Keratinocyte (primary cell): ENCODE measurements around the gene HMGCLL1. TPM values are rescaled to one million over a fixed set of nuclear protein-coding genes. Genes with fewer than 3 reads are reported as not detected.

Source experiments
- DNase-seq: peaks from one replicate; pipeline ENCODE4 v3.0.0-alpha.2; 2011; ENCODE audit warnings: low read depth, missing footprints, low spot score
- FAIRE-seq: peaks from 2 replicates; lab custom pipeline; 2011; peaks lifted over from hg19 to GRCh38; lab: Jason Lieb, UNC
- H2AFZ ChIP-seq: 2 replicates; pipeline ENCODE4 v1.6.0; 2012; ENCODE audit warnings: low read length, control low read depth, inconsistent platforms; ENCODE audit not compliant: control insufficient read depth
- H3K27ac ChIP-seq: 2 replicates; pipeline ENCODE4 v1.5.1; 2011; ENCODE audit warnings: low read length; ENCODE audit not compliant: control insufficient read depth, insufficient read depth
- H3K27me3 ChIP-seq: 3 replicates; pipeline ENCODE4 v1.6.0; 2011; ENCODE audit warnings: low read length; ENCODE audit not compliant: control insufficient read depth, insufficient read depth; ENCODE audit errors: extremely low read depth
- H3K36me3 ChIP-seq, 2 experiments: 2 replicates in 1 of 2; 3 replicates in 1 of 2; pipeline ENCODE4 v1.5.1; 2011; ENCODE audit warnings: low read length in 2 of 2, mild to moderate bottlenecking in 1 of 2; ENCODE audit not compliant: control insufficient read depth in 2 of 2, insufficient read depth in 2 of 2; ENCODE audit errors: extremely low read depth in 1 of 2
- H3K4me1 ChIP-seq: 3 replicates; pipeline ENCODE4 v1.5.1; 2011; ENCODE audit warnings: low read length; ENCODE audit not compliant: control insufficient read depth, insufficient read depth; ENCODE audit errors: extremely low read depth
- H3K4me2 ChIP-seq: 3 replicates; pipeline ENCODE4 v1.6.0; 2011; ENCODE audit warnings: low read depth, low read length; ENCODE audit not compliant: control insufficient read depth, insufficient read depth; ENCODE audit errors: extremely low read depth
- H3K4me3 ChIP-seq, 3 experiments: fragments of 200-600 bp in 1 of 3; sonication (generic) in 1 of 3; 2 replicates in 2 of 3; 3 replicates in 1 of 3; pipeline ENCODE4 v1.5.1; 2011 to 2016; ENCODE audit warnings: low read length in 3 of 3, mild to moderate bottlenecking in 3 of 3, control low read depth in 2 of 3, inconsistent platforms in 1 of 3, low read depth in 1 of 3, mixed read lengths in 1 of 3, mixed run types in 1 of 3, moderate library complexity in 1 of 3; ENCODE audit not compliant: control insufficient read depth in 2 of 3, insufficient read depth in 2 of 3; ENCODE audit errors: extremely low read depth in 1 of 3
- H3K79me2 ChIP-seq: 2 replicates; pipeline ENCODE4 v1.6.0; 2012; ENCODE audit warnings: low read length; ENCODE audit not compliant: control insufficient read depth, insufficient read depth
- H3K9ac ChIP-seq: 3 replicates; pipeline ENCODE4 v1.6.0; 2011; ENCODE audit warnings: low read length; ENCODE audit not compliant: control insufficient read depth, insufficient read depth; ENCODE audit errors: extremely low read depth
- H3K9me1 ChIP-seq: 3 replicates; pipeline ENCODE4 v1.6.0; 2011; ENCODE audit warnings: low read length; ENCODE audit not compliant: control insufficient read depth, insufficient read depth; ENCODE audit errors: extremely low read depth
- H3K9me3 ChIP-seq: 2 replicates; pipeline ENCODE4 v1.5.1; 2012; ENCODE audit warnings: low read depth, low read length; ENCODE audit not compliant: control insufficient read depth
- H4K20me1 ChIP-seq: 3 replicates; pipeline ENCODE4 v1.6.0; 2011; ENCODE audit warnings: low read length; ENCODE audit not compliant: control insufficient read depth, insufficient read depth; ENCODE audit errors: extremely low read depth
- CTCF ChIP-seq, 3 experiments: IDR thresholded peaks in 1 of 3; conservative IDR thresholded peaks in 1 of 3; optimal IDR thresholded peaks in 1 of 3; 2 replicates in 2 of 3; 3 replicates in 1 of 3; pipeline versions ENCODE3 to v1.5.1; 2011; ENCODE audit warnings: low read length in 3 of 3, mild to moderate bottlenecking in 3 of 3, moderate library complexity in 2 of 3, control low read depth in 1 of 3, inconsistent platforms in 1 of 3; ENCODE audit not compliant: insufficient read depth in 2 of 3; ENCODE audit errors: extremely low read depth in 1 of 3
- EZH2 ChIP-seq: IDR thresholded peaks from one replicate; pipeline ENCODE4 v1.6.1; 2012; ENCODE audit warnings: inconsistent platforms, mild to moderate bottlenecking, low read length, moderate library complexity
- dilution Hi-C: fragments of 300-500 bp; cut with MboI; formaldehyde crosslinking; loops from one replicate; pipeline ENCODE4 v1.7.0; 2020; ENCODE audit warnings: low sequenced_read_pairs; ENCODE audit not compliant: extremely low pct_ligation_motif_present
- polyA plus RNA-seq, 5 experiments: library from polyadenylated mRNA; depleted of rRNA in 3 of 5; stranded (reverse) in 3 of 5; stranded (forward) in 1 of 5; unstranded in 1 of 5; fragments of >200 nt; gene quantifications; 1 replicate in 1 of 5; 2 replicates in 3 of 5; 3 replicates in 1 of 5; pipeline versions ENCODE4 v1.2.1 to v1.2.3, GENCODE V29; 2011 to 2012; ENCODE audit warnings: missing spikeins in 2 of 5, low read depth in 1 of 5, low replicate concordance in 1 of 5

HMGCLL1 gene
- polyA plus RNA-seq, 1 donor (not counting 4 experiments of a cell fraction or from before 2014, with no cell fraction given), result 0.04 TPM

- no peak overlapping the region for H3K9ac ChIP-seq
- peak; percentile 26 for DNase-seq
- H3K4me1 ChIP-seq, result peaks cover 20% of the 10 kb centered on the region
- TF ChIP-seq CTCF (optimal IDR thresholded peaks at IDR 0.05 in 1 of 3, IDR thresholded peaks at IDR 0.05 in 1 of 3, conservative IDR thresholded peaks at IDR 0.05 in 1 of 3; ENCODE audit: extremely low read depth in 1 of 3, insufficient read depth in 2 of 3, low read length in 3 of 3) (no peak), EZH2 (no peak)
- no peak overlapping the region for H3K4me3 ChIP-seq
- H2AFZ ChIP-seq, result no peak overlapping the region
- peak overlapping the region; percentile 55 for H3K4me2 ChIP-seq
- no peaks in the 10 kb centered on the region for H3K79me2 ChIP-seq
- H3K9me3 ChIP-seq, result no peaks in the 10 kb centered on the region
- H4K20me1 ChIP-seq, result no peaks in the 10 kb centered on the region
- dilution Hi-C loops, result no loop called here
- H3K36me3 ChIP-seq, result no peaks in the 10 kb centered on the region
- no peaks in the 10 kb centered on the region for H3K27me3 ChIP-seq
- FAIRE-seq, result peak; percentile 84
- H3K27ac ChIP-seq, result no peak overlapping the region
- no peaks in the 10 kb centered on the region for H3K9me1 ChIP-seq
Measured at GRCh38 chr6:55495277-55495676, 83.7 kb downstream of the HMGCLL1 start.

- no peak for FAIRE-seq
- Histone ChIP-seq H3K9me3 (no peaks in the 10 kb centered on the region), H3K9me1 (no peaks in the 10 kb centered on the region), H3K9ac (no peak overlapping the region), H2AFZ (no peak overlapping the region), H3K36me3 (no peaks in the 10 kb centered on the region), H4K20me1 (no peaks in the 10 kb centered on the region), H3K27me3 (no peaks in the 10 kb centered on the region), H3K79me2 (no peaks in the 10 kb centered on the region), H3K4me3 (no peak overlapping the region), H3K27ac (no peak overlapping the region), H3K4me1 (peaks cover 20% of the 10 kb centered on the region), H3K4me2 (no peak overlapping the region)
- TF ChIP-seq CTCF (optimal IDR thresholded peaks at IDR 0.05 in 1 of 3, IDR thresholded peaks at IDR 0.05 in 1 of 3, conservative IDR thresholded peaks at IDR 0.05 in 1 of 3; ENCODE audit: extremely low read depth in 1 of 3, insufficient read depth in 2 of 3, low read length in 3 of 3), result no peak
- TF ChIP-seq EZH2, result no peak
- dilution Hi-C loops, result no loop called here
- DNase-seq, result no peak
Measured at GRCh38 chr6:55494411-55494810, 84.6 kb downstream of the HMGCLL1 start.
